ENCODE data around the gene PDE10A. TPM values are rescaled to one million over a fixed set of nuclear protein-coding genes. Genes with fewer than 3 reads are reported as not detected.
"Not testable (repeated sequence)": the region's sequence is repeated elsewhere in the genome, so short reads cannot be mapped to it uniquely, and the experiment has no call there.

The PDE10A gene
- total RNA-seq, 1 donor from 2014 or later: 5.4 TPM

- Mint-ChIP-seq H3K4me1 (ENCODE audit: low read depth, unreplicated experiment) (peaks cover 4% of the 10 kb centered on the region), H3K27me3 (ENCODE audit: low read depth, unreplicated experiment) (no peaks in the 10 kb centered on the region), H3K9me3 (ENCODE audit: unreplicated experiment) (peaks cover 3% of the 10 kb centered on the region), H3K4me3 (ENCODE audit: unreplicated experiment) (no peak overlapping the region), H3K36me3 (ENCODE audit: low read depth, unreplicated experiment) (peaks cover 6% of the 10 kb centered on the region), H3K27ac (ENCODE audit: unreplicated experiment) (no peak overlapping the region)
- FAIRE-seq: no peak
- no peaks in the 10 kb centered on the region for H4K20me1 ChIP-seq (ENCODE audit: insufficient read depth, low read length)
- H3K27ac ChIP-seq (ENCODE audit: low read depth, low read length): no peak overlapping the region
- H3K27me3 ChIP-seq (ENCODE audit: insufficient read depth, low read length): no peaks in the 10 kb centered on the region
- peaks cover 3% of the 10 kb centered on the region for H3K9me3 ChIP-seq (ENCODE audit: insufficient read depth, low read depth, low read length)
- H3K4me1 ChIP-seq (ENCODE audit: insufficient read depth, low read length): no peaks in the 10 kb centered on the region
- H3K79me2 ChIP-seq (ENCODE audit: insufficient read depth, low read length): no peaks in the 10 kb centered on the region
- no peaks in the 10 kb centered on the region for H3K36me3 ChIP-seq (ENCODE audit: insufficient read depth, low read length)
- DNase-seq (ENCODE audit: low read depth): no peak
- H3K4me3 ChIP-seq (ENCODE audit: insufficient read depth, low read depth, low read length): no peak overlapping the region
- H3K4me2 ChIP-seq (ENCODE audit: low read length): no peak overlapping the region
- no peak overlapping the region for H2AFZ ChIP-seq (ENCODE audit: low read depth, low read length)
- H3K9ac ChIP-seq (ENCODE audit: low read length): no peak overlapping the region
- no peak for TF ChIP-seq EZH2 (IDR thresholded peaks at IDR 0.05; ENCODE audit: insufficient read depth, low read length)
- no peak for TF ChIP-seq CTCF (IDR thresholded peaks at IDR 0.05; ENCODE audit: insufficient read depth, low read depth, low read length)
Measured at GRCh38 chr6:165624871-165625639, 38.0 kb downstream of the PDE10A start.

DNA sequence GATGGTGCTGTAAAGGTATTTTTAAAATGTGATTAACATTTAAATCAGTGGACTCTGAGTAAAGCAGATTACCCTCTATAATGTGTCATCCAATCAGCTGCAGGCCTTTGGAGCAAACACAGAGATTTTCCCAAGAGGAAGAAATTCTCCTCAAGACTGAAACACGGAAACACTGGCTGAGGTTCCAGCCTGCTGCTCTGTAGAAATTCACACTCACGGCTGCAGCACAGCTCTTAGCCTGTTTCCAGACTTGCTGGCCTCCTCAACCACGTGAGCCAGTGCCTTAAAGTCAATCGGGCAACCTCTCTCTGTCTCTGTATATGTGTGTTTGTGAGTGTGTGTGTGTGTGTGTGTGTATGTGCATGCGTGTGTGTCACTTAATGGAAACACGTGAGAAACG, 41.1 kb downstream of the PDE10A start:
- TF ChIP-seq CTCF (IDR thresholded peaks at IDR 0.05; ENCODE audit: insufficient read depth, low read depth, low read length) (no peak), EZH2 (IDR thresholded peaks at IDR 0.05; ENCODE audit: insufficient read depth, low read length) (no peak)
- no peak overlapping the region for H3K4me3 ChIP-seq (ENCODE audit: insufficient read depth, low read depth, low read length)
- H3K4me1 ChIP-seq (ENCODE audit: insufficient read depth, low read length): no peaks in the 10 kb centered on the region
- H3K4me1 Mint-ChIP-seq (ENCODE audit: low read depth, unreplicated experiment): no peaks in the 10 kb centered on the region
- H3K9me3 ChIP-seq (ENCODE audit: insufficient read depth, low read depth, low read length): peaks cover 3% of the 10 kb centered on the region
- H3K27me3 ChIP-seq (ENCODE audit: insufficient read depth, low read length): no peaks in the 10 kb centered on the region
- no peak overlapping the region for H2AFZ ChIP-seq (ENCODE audit: low read depth, low read length)
- H3K4me3 Mint-ChIP-seq (ENCODE audit: unreplicated experiment): no peak overlapping the region
- no peaks in the 10 kb centered on the region for H4K20me1 ChIP-seq (ENCODE audit: insufficient read depth, low read length)
- peaks cover 6% of the 10 kb centered on the region for H3K36me3 Mint-ChIP-seq (ENCODE audit: low read depth, unreplicated experiment)
- no peaks in the 10 kb centered on the region for H3K79me2 ChIP-seq (ENCODE audit: insufficient read depth, low read length)
- FAIRE-seq (no peak), DNase-seq (ENCODE audit: low read depth) (no peak)
- no peak overlapping the region for H3K9ac ChIP-seq (ENCODE audit: low read length)
- H3K27ac Mint-ChIP-seq (ENCODE audit: unreplicated experiment): no peak overlapping the region
- no peak overlapping the region for H3K4me2 ChIP-seq (ENCODE audit: low read length)
- no peak overlapping the region for H3K27ac ChIP-seq (ENCODE audit: low read depth, low read length)
- H3K9me3 Mint-ChIP-seq (ENCODE audit: unreplicated experiment): peaks cover 3% of the 10 kb centered on the region
- H3K27me3 Mint-ChIP-seq (ENCODE audit: low read depth, unreplicated experiment): no peaks in the 10 kb centered on the region
- H3K36me3 ChIP-seq (ENCODE audit: insufficient read depth, low read length): no peaks in the 10 kb centered on the region

DNA sequence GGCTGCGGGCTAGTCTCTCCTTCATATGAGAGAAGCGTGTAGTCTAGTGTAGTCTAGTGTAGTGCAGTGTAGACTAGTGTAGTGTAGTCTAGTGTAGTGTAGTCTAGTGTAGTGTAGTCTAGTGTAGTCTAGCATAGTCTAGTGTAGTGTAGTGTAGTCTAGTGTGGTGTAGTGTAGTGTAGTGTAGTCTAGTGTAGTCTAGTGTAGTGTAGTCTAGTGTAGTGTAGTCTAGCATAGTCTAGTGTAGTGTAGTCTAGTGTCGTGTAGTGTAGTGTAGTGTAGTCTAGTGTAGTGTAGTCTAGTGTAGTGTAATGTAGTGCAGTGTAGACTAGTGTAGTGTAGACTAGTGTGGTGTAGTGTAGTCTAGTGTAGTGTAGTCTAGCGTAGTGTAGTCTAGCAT, 44.1 kb downstream of the PDE10A start:
- H3K27me3 Mint-ChIP-seq (ENCODE audit: low read depth, unreplicated experiment); H3K9ac ChIP-seq (ENCODE audit: low read length); H3K4me3 Mint-ChIP-seq (ENCODE audit: unreplicated experiment); H3K9me3 ChIP-seq (ENCODE audit: insufficient read depth, low read depth, low read length); H3K36me3 Mint-ChIP-seq (ENCODE audit: low read depth, unreplicated experiment); H3K9me3 Mint-ChIP-seq (ENCODE audit: unreplicated experiment); H3K4me1 Mint-ChIP-seq (ENCODE audit: low read depth, unreplicated experiment); H3K27ac ChIP-seq (ENCODE audit: low read depth, low read length); H3K27me3 ChIP-seq (ENCODE audit: insufficient read depth, low read length); H3K4me1 ChIP-seq (ENCODE audit: insufficient read depth, low read length); H3K4me3 ChIP-seq (ENCODE audit: insufficient read depth, low read depth, low read length); H2AFZ ChIP-seq (ENCODE audit: low read depth, low read length); DNase-seq (ENCODE audit: low read depth); H3K36me3 ChIP-seq (ENCODE audit: insufficient read depth, low read length); H3K27ac Mint-ChIP-seq (ENCODE audit: unreplicated experiment); H4K20me1 ChIP-seq (ENCODE audit: insufficient read depth, low read length); H3K4me2 ChIP-seq (ENCODE audit: low read length); H3K79me2 ChIP-seq (ENCODE audit: insufficient read depth, low read length): not testable (repeated sequence)
- FAIRE-seq: peak; percentile 49
